GM12878 (cell line): ENCODE measurements around the gene ARHGAP15.

ENCODE experiments used
- CHD1 ChIP-seq: IDR thresholded peaks from 2 replicates; pipeline ENCODE4 v1.6.1; 2012; ENCODE audit warnings: low read depth, low read length, improper control_type of control experiment
- DPF2 ChIP-seq: fragments of 450-650 bp; IDR thresholded peaks from 2 replicates; pipeline ENCODE4 v1.6.1; 2017; ENCODE audit warnings: mild to moderate bottlenecking
- GABPA ChIP-seq: IDR thresholded peaks from 2 replicates; pipeline ENCODE4 v1.6.1; 2014; ENCODE audit warnings: antibody characterized with exemption, low read depth, mild to moderate bottlenecking, inconsistent platforms
- IRF4 ChIP-seq: IDR thresholded peaks from 2 replicates; pipeline ENCODE4 v1.6.1; 2011; ENCODE audit warnings: low read depth, low read length
- NRF1 ChIP-seq: conservative IDR thresholded peaks from 2 replicates; pipeline ENCODE4 v1.6.1; 2011; ENCODE audit warnings: mild to moderate bottlenecking, low read depth, low read length, improper control_type of control experiment
- SIN3A ChIP-seq: IDR thresholded peaks from 2 replicates; pipeline ENCODE4 v1.6.1; 2012; ENCODE audit warnings: low read depth, low read length, improper control_type of control experiment
- TCF12 ChIP-seq: IDR thresholded peaks from 2 replicates; pipeline ENCODE4 v1.6.1; 2011; ENCODE audit warnings: low read depth, mild to moderate bottlenecking, low read length
- YY1 ChIP-seq: IDR thresholded peaks from 2 replicates; pipeline ENCODE4 v1.6.1; 2011; ENCODE audit warnings: low read depth, mild to moderate bottlenecking, low read length
- TF ChIP-seq, protein P1 (sequence below): IDR thresholded peaks from 2 replicates; pipeline ENCODE4 v1.6.1; 2011; ENCODE audit warnings: borderline replicate concordance, low read depth, mild to moderate bottlenecking, moderate library complexity, mixed read lengths, low read length; ENCODE audit not compliant: insufficient read depth; ENCODE audit errors: extremely low read length
- TF ChIP-seq, protein P2 (sequence below): IDR thresholded peaks from 2 replicates; pipeline ENCODE4 v1.6.1; 2011; ENCODE audit warnings: low read depth, low read length, improper control_type of control experiment, borderline replicate concordance
- TF ChIP-seq, protein P3 (sequence below), 3 experiments: IDR thresholded peaks in 2 of 3; conservative IDR thresholded peaks in 1 of 3; 2 replicates each; pipeline ENCODE4 v1.5.1; 2011; ENCODE audit warnings: low read depth in 3 of 3, low read length in 3 of 3, mild to moderate bottlenecking in 3 of 3, control low read depth in 2 of 3, moderate library complexity in 2 of 3, inconsistent platforms in 1 of 3, mixed read lengths in 1 of 3; ENCODE audit not compliant: control insufficient read depth in 2 of 3, insufficient read depth in 1 of 3; ENCODE audit errors: extremely low read depth in 1 of 3
- TF ChIP-seq, protein P4 (sequence below): IDR thresholded peaks from 2 replicates; pipeline ENCODE4 v1.6.1; 2012; ENCODE audit warnings: low read depth, low read length, improper control_type of control experiment

DNA sequence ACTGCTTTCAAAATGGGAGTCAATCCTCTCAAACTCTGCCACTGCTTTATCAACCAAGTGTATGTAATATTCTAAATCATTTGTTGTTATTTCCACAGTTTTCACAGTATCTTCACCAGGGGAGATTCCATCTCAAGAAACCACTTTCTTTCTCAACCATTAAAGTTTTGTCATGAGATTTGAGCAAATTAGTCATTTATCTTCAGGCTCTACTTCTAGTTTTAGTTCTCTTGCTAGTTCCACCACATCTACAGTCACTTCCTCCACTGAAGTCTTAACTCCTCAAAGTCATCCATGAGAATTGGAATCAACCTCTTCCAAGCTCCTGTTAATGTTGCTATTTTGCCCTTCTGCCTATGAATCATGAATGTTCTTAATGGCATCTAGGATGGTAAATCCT lies 545.8 kb downstream of the ARHGAP15 start:
- TF ChIP-seq SIN3A (no peak), CHD1 (no peak), DPF2 (no peak), IRF4 (no peak), NRF1 (no peak), GABPA (no peak), YY1 (no peak), TCF12 (no peak)
- TF ChIP-seq, protein P1, sequence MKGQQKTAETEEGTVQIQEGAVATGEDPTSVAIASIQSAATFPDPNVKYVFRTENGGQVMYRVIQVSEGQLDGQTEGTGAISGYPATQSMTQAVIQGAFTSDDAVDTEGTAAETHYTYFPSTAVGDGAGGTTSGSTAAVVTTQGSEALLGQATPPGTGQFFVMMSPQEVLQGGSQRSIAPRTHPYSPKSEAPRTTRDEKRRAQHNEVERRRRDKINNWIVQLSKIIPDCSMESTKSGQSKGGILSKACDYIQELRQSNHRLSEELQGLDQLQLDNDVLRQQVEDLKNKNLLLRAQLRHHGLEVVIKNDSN = no peak
- TF ChIP-seq, protein P2, sequence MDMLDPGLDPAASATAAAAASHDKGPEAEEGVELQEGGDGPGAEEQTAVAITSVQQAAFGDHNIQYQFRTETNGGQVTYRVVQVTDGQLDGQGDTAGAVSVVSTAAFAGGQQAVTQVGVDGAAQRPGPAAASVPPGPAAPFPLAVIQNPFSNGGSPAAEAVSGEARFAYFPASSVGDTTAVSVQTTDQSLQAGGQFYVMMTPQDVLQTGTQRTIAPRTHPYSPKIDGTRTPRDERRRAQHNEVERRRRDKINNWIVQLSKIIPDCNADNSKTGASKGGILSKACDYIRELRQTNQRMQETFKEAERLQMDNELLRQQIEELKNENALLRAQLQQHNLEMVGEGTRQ = no peak
- TF ChIP-seq, protein P3, sequence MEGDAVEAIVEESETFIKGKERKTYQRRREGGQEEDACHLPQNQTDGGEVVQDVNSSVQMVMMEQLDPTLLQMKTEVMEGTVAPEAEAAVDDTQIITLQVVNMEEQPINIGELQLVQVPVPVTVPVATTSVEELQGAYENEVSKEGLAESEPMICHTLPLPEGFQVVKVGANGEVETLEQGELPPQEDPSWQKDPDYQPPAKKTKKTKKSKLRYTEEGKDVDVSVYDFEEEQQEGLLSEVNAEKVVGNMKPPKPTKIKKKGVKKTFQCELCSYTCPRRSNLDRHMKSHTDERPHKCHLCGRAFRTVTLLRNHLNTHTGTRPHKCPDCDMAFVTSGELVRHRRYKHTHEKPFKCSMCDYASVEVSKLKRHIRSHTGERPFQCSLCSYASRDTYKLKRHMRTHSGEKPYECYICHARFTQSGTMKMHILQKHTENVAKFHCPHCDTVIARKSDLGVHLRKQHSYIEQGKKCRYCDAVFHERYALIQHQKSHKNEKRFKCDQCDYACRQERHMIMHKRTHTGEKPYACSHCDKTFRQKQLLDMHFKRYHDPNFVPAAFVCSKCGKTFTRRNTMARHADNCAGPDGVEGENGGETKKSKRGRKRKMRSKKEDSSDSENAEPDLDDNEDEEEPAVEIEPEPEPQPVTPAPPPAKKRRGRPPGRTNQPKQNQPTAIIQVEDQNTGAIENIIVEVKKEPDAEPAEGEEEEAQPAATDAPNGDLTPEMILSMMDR (IDR thresholded peaks at IDR 0.05 in 2 of 3, conservative IDR thresholded peaks at IDR 0.05 in 1 of 3; ENCODE audit: control insufficient read depth in 2 of 3, extremely low read depth in 1 of 3, insufficient read depth in 1 of 3, low read depth in 3 of 3, low read length in 3 of 3) = no peak
- TF ChIP-seq, protein P4, sequence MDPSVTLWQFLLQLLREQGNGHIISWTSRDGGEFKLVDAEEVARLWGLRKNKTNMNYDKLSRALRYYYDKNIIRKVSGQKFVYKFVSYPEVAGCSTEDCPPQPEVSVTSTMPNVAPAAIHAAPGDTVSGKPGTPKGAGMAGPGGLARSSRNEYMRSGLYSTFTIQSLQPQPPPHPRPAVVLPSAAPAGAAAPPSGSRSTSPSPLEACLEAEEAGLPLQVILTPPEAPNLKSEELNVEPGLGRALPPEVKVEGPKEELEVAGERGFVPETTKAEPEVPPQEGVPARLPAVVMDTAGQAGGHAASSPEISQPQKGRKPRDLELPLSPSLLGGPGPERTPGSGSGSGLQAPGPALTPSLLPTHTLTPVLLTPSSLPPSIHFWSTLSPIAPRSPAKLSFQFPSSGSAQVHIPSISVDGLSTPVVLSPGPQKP = no peak
